GM11168 (cell line): ENCODE results near the gene CAMTA2.
"Not testable (repeated sequence)": the region's sequence is repeated elsewhere in the genome, so short reads cannot be mapped to it uniquely, and the experiment has no call there.

Source experiments
- in situ Hi-C: fragments of 300-500 bp; cut with MboI; formaldehyde crosslinking; loops from one replicate; pipeline ENCODE4 v1.12.0; 2022; ENCODE audit warnings: low sequenced_read_pairs; ENCODE audit not compliant: unreplicated experiment

CAMTA2 gene, protein sequence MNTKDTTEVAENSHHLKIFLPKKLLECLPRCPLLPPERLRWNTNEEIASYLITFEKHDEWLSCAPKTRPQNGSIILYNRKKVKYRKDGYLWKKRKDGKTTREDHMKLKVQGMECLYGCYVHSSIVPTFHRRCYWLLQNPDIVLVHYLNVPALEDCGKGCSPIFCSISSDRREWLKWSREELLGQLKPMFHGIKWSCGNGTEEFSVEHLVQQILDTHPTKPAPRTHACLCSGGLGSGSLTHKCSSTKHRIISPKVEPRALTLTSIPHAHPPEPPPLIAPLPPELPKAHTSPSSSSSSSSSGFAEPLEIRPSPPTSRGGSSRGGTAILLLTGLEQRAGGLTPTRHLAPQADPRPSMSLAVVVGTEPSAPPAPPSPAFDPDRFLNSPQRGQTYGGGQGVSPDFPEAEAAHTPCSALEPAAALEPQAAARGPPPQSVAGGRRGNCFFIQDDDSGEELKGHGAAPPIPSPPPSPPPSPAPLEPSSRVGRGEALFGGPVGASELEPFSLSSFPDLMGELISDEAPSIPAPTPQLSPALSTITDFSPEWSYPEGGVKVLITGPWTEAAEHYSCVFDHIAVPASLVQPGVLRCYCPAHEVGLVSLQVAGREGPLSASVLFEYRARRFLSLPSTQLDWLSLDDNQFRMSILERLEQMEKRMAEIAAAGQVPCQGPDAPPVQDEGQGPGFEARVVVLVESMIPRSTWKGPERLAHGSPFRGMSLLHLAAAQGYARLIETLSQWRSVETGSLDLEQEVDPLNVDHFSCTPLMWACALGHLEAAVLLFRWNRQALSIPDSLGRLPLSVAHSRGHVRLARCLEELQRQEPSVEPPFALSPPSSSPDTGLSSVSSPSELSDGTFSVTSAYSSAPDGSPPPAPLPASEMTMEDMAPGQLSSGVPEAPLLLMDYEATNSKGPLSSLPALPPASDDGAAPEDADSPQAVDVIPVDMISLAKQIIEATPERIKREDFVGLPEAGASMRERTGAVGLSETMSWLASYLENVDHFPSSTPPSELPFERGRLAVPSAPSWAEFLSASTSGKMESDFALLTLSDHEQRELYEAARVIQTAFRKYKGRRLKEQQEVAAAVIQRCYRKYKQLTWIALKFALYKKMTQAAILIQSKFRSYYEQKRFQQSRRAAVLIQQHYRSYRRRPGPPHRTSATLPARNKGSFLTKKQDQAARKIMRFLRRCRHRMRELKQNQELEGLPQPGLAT

DNA sequence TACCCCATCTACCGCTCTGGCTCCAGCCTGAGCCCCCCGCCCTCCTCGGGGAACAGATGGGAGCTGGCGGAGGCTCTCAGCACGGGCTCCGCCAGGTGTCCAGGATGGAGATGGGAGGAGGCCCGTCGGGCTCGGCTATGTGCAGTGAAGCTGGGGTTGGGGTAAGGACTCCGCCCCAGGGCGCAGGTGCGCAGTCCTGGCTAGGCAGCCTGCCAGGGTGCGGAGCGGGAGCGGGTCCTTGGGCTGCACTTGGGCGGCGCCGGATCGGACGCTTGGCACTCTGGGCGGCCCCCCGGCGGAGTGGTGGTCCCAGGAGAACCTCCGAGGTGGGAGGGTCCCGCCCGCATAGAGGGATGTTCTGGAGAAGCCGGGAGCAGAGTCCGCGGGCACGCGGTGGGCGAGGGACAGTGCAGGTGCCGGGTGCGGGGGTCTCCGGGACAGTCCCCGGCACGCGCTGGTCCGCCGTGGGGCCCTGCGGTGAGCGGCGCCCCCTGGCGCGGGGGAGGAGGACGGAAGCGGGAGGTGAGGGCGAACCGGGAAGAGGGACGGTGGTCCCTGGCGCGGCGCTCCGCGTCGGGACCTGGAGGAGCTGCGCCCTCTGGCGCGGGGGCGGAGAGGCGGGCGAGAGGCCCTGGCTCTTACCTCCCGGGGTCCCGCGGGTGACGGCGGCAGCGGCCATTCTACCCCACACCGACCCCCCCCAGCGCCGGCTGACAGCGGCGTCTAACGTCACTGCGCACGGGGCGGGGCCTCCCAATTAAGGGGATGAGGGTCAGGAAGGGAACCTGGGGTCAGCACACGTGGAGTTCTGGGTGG, at the start of gene CAMTA2:
TSS of gene CAMTA2 (minus strand) at position 725 of the 816 bp plus-strand sequence. CDS start 1,453 bp downstream, outside the sequence.
- in situ Hi-C loops = no loop called here

DNA sequence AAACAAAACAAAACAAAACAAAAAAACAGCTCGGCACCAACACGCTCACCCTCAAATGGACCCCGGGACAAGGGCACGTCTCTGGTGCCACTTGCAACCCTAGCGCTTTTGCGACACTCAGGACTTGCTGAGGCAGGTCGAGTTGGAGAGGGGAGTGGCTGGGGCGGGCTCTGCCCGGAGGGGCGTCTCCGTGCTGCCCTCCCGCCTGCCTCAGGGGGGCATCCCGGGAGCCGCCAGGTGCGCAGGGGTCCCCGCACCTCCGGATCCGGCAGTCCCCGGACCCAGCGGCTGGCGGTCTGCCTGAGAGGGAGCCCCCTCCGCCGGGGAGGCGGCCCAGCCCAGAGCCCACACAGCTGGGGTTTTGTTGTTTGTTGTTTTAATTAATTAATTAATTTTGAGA, 47.8 kb upstream of the CAMTA2 start, which contains the start of gene SLC52A1:
TSS of gene SLC52A1 (minus strand) at position 112 of the 400 bp plus-strand sequence. CDS start 820 bp downstream, outside the sequence.
- in situ Hi-C loops = no loop called here

DNA sequence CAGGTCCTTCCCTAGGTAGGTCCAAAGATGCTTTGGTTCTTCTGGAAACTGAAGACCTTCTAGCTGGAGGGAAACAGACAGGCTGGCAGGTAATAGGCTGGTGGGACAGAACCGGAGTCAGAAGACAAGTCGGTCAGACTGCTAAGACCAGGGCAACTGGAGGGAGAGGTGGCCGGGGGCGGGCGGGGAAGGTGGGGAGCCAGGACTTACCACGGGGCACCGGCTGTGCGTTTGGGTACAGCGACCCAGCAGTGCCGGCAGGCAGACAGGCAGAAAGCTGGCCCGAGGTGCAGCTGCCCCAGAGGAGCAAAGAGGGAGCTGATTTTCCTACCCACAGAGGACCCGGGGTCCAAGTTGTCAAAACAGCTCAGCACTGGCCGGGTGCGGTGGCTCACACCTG, 47.2 kb upstream of the CAMTA2 start:
- in situ Hi-C loops = no loop called here

DNA sequence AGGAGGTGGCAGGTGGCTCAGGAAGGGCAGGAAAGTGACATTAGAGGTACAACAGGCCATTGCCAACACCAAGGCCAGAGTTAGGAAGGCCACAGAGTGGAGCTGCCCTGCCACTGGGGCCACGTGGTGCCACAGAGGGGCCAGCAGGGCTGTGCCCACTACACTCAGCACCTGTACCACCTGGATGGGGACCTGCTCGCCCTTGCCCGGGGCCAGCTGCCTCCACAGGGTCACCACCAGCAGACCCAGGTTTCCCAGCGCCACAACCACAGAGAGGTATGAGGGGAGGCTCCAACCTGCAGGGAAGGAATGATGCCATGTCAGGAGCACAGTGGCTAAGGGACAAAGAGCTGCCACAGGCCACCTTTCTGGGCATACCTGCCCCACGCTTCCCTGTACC, 46.6 kb upstream of the CAMTA2 start:
- in situ Hi-C loops = no loop called here

DNA sequence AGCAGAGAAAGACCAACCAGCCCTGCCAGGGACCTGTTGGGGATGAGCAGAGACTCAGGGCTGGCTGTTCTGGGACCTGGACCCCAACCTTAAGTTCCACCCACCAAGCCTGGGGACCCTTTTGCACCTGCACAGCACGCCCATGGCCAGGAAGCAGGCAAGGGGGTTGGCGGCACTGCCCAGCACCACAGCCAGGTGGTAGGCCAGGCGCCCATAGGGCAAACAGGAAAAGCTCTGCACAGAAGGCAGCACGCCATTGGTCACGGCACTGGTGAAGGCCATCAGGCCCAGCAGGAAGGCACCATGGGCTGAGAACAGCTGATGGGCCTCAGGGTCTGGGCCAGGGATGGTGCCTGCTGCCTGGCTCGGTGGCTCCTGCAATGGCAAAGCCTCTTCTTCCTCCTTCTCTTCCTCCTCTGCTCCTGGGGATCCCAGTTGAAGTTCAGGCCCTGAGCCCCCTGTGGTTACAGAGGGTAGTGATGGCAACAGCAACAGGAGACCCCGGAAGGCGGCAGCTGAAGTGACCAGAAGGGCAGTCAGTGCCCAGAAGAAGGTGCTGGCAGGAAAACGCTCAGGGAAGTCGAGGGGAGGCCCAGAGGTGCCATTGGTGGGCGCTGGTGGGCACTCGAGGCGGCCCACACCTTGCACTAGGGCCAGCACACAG, 46.0 kb upstream of the CAMTA2 start:
- in situ Hi-C loops = no loop called here

DNA sequence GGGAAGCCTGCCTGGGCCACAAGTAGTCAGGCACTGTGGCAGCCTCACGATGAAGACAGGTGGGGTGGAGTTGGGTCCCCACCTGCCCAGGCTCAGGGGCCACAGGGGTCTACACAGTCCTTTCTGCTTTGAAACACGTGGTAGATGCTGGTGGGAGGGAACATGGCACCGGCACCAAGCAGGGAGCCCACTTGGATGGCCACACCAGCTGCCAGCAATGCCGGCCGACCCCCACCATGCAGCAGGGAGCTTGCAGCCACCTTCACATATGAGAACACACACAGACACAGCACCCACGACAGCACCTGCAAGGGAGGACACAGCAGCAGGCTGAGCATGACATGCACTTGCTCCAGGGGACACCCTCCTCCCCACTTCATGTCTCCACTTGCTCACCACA, 45.4 kb upstream of the CAMTA2 start:
- in situ Hi-C loops = no loop called here

DNA sequence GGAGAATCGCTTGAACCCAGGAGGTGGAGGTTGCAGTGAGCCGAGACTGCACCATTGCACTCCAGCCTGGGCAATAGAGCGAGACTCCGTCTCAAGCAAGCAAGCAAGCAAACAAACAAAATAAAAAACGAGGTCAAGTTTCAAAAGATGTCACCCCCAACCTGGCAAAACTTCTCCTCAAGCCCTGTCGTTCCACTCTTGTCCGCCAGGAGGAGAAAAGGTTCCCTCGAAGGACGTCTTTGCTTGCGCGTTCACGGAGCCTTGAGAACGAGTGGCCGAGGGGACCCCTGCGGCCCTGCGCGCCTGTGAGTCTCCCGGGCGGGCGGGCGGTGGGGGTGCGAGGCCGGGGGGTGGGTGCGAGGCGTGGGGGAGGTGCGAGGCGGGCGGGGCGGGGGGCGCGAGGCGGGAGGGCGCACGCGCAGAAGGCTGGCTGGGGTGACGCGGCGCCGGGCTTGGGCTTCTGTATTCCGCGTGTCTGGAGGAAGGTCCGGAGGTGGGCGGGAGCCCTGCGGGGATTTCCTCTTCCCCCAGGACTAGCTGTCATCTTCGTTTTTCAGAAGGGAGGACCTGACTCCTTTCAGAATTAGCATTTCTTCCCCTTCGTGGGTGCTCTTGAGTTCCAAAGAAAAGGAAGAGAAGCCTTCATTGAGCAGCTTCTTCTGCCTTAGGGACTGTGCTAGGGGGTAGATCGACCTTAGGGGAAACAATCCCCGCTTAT, 44.0 kb upstream of the CAMTA2 start:
- in situ Hi-C loops = no loop called here

DNA sequence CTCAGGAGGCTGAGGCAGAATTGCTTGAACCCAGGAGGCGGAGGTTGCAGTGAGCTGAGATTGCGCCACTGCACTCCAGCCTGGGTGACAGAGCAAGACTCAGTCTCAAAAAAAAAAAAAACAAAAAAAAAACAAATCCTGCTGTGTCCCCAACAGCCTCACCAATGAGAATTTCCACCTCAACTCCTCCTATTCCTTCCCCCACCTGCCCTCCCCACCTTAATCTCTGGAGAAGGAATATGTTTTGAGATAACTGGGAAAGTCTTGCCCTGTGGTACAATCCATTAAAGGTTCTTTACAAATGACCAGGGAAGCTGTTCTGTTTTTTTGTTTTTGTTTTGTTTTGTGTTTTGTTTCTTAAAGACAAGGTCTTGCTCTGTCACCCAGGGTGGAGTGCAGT, 42.7 kb upstream of the CAMTA2 start:
- in situ Hi-C loops = not testable (repeated sequence)

DNA sequence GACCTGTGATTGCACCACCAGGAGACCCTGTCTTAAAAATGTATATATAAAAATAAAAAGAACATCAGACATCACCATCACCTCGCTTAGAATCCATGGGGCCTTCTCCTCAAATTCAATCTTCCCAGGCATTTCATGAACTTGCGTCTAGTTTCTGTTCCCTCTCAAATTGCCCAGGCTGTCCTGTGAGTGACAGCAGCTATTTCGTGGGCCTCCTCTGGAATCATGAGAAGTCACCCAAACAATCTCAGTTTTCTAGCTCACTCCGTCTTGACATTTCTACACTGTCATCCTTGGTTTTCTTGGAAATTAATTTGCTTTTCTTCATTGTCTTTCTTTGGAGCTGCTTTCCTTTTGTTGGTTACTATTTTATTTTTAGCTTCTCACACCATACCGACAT, 40.4 kb upstream of the CAMTA2 start:
- in situ Hi-C loops = no loop called here

DNA sequence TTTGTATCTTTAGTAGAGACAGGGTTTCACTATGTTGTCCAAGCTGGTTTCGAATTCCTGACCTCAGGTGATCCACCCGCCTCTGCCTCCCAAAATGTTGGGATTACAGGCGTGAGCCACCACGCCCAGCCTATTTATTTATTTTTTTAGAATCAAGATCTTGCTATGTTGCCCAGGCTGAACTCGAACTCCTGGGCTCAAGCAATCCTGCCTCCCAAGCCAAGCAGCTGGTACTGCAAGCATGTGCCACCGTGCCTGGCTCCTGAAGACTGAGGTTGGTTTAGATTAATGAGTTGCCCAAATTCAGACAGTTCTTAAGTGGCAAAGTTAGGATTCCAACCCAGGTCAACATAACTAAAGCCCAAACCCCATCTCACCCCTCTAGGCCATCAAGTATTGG, 39.8 kb upstream of the CAMTA2 start:
- in situ Hi-C loops = no loop called here

DNA sequence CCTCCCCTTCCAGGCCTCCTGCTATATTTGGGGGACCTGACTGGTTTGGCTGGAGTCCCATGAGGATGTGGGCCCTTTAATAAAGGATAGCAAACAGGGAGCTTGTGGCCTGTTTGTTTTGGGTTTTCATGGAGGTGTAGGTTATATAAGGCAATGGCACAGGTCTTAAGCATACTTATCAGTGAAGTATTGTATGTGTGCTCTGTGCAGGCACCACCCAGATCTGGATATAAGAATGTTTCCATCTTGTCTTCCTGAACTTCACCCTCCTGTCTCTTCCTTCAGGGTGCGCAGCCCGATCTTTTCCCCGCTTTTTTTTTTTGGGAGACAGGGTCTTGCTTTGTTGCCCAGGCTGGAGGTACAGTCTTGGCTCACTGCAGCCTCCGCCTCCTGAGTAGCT, 37.1 kb upstream of the CAMTA2 start:
- in situ Hi-C loops = no loop called here

DNA sequence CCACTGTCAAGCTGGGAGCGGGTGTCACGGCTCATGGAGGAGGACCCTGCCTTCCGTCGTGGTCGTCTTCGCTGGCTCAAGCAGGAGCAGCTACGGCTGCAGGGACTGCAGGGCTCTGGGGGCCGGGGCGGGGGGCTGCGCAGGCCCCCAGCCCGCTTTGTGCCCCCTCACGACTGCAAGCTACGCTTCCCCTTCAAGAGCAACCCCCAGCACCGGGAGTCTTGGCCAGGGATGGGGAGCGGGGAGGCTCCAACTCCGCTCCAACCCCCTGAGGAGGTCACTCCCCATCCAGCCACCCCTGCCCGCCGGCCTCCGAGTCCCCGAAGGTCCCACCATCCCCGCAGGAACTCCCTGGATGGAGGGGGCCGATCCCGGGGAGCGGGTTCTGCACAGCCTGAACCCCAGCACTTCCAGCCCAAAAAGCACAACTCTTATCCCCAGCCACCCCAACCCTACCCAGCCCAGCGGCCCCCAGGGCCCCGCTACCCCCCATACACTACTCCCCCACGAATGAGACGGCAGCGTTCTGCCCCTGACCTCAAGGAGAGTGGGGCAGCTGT, 36.2 kb upstream of the CAMTA2 start:
- in situ Hi-C loops = no loop called here

DNA sequence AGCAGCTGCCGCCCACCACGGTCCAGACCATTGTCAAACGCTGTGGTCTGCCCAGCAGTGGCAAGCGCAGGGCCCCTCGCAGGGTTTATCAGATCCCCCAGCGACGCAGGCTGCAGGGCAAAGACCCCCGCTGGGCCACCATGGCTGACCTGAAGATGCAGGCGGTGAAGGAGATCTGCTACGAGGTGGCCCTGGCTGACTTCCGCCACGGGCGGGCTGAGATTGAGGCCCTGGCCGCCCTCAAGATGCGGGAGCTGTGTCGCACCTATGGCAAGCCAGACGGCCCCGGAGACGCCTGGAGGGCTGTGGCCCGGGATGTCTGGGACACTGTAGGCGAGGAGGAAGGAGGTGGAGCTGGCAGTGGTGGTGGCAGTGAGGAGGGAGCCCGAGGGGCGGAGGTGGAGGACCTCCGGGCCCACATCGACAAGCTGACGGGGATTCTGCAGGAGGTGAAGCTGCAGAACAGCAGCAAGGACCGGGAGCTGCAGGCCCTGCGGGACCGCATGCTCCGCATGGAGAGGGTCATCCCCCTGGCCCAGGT, 34.8 kb upstream of the CAMTA2 start:
- in situ Hi-C loops = no loop called here

DNA sequence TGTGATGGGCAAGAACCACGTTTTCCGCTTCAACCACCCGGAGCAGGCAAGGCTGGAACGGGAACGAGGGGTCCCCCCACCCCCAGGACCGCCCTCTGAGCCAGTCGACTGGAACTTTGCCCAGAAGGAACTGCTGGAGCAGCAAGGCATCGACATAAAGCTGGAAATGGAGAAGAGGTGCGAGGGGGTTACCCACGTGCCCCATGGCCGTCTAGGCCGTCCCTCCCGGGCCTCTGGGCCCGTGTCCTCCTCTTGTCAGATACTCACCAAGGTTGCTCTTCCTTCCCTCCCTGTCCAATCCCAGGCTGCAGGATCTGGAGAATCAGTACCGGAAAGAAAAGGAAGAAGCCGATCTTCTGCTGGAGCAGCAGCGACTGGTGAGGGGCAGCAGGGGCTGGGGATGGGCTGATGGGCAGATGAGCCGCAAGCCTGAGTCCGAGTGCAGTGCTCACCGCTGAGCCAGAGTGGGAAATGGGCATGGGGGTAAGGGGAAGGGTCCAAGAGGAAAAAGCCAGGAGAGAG, 33.1 kb upstream of the CAMTA2 start:
- in situ Hi-C loops = no loop called here

DNA sequence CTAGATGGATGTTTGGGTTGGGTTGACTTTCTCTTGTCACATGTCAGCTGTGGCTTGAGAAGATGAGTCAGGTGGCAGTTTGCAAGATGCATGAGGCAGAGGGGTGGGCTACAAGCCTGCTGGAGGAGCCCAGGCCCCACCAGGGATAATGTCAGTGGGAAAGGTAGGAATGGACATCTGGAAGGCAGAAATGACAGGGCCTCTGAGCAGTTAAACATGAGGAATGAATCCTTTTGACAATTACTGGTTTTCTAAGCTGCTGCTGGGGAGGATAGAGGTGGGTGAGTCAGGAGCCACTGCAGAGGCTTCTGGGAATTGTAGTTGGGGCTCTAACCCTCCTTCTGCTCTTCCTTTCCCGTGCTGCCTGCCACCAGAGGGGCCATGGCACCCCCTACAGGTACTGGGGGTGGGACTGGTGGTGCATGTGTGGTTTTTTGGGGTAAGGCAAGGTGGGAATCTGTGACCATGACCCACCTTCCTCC, 32.0 kb upstream of the CAMTA2 start:
- in situ Hi-C loops = no loop called here

DNA sequence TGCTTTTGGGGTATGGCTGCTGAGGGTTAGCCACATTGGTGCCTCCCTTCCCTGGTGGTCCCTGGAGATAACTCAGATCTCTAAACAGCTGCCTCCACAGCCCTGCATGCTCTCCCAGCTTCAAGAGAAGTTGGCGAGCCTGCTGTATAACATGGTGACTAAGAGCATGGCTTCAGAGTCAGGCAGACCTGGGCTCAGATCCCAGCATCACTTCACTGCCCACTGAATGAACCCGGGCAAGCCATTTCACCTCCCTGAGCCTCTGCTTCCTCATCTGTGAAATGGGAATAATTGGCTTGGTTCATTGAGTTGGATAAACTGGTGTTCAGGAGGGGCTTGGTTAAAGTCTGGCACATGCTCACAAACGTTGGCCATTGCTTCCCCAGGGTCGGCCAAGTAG, 26.9 kb upstream of the CAMTA2 start:
- in situ Hi-C loops = no loop called here

DNA sequence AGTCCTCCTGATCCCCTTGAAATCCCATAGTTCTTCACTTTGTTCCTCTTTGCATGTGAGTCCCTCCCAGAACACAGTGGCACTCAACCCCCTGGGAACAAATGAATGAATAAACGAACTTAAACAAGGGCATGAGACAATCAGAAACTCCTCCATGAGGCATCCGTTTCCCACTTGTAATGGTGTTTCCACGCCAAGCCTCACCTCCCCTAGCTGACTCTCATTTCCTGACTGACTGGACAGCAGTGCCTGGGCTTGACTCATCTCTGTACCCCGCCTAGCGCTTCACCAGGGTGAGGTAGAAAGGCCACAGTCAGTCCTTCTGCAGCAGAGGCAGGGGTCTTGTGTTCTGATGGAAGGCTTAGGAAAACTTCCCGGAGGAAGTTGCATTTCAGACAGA, 24.5 kb upstream of the CAMTA2 start:
- in situ Hi-C loops = no loop called here
